ENCODE measurements around the gene TUFM.

The TUFM gene

DNA sequence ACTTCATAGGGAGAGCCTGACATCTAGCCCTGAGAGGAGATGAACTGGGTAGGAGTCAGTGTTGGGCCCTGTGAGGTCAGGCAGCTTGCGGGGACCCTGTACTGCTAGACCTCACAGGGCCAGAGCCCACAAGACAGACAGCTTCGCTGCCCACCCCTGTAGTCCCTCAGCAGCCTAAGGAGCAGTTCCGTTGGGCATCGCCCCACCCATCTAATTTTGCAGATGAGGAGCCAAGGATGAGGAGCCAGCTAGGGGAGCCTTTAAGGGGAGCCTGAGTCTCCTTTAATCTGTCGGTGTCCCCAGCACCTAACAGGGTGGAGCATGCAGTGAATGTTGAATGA, 755 bp upstream of the TUFM start:
- FAIRE-seq (no peak), DNase-seq (ENCODE audit: insufficient read length) (no peak)
- TF ChIP-seq POLR2AphosphoS5 (IDR thresholded peaks at IDR 0.05; ENCODE audit: low read depth, low read length) = no peak
- TF ChIP-seq TAF1 (IDR thresholded peaks at IDR 0.05; ENCODE audit: borderline replicate concordance, low read depth, low read length) = no peak
- TF ChIP-seq POLR2A (IDR thresholded peaks at IDR 0.05; ENCODE audit: low read depth, low read length) = no peak

GRCh38 chr16:28845761-28846079, 428 bp downstream of the TUFM start:
- TF ChIP-seq POLR2A (IDR thresholded peaks at IDR 0.05; ENCODE audit: low read depth, low read length) (no peak), POLR2AphosphoS5 (IDR thresholded peaks at IDR 0.05; ENCODE audit: low read depth, low read length) (no peak), TAF1 (IDR thresholded peaks at IDR 0.05; ENCODE audit: borderline replicate concordance, low read depth, low read length) (no peak)
- peak; percentile 17 for FAIRE-seq
- no peak for DNase-seq (ENCODE audit: insufficient read length)

DNA sequence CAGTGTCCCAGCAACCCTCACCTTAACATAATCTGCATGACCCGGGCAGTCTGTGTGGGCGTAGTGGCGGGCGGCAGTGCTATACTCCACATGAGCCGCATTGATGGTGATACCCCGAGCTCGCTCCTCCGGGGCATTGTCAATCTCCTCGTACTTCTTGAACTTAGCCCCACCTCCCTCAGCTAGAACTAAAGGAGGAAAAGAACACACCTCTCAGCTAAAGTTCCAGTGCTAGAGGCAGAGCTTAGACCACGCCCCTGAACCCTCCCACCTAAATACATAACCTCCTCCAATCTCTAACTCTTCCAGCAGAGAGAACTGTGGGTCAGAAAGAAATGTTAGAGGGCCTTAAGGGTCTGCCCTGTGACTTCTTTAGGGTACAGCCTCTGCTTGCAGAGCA, 855 bp downstream of the TUFM start:
- DNase-seq (ENCODE audit: insufficient read length) = no peak
- no peak for TF ChIP-seq POLR2A (IDR thresholded peaks at IDR 0.05; ENCODE audit: low read depth, low read length)
- TF ChIP-seq TAF1 (IDR thresholded peaks at IDR 0.05; ENCODE audit: borderline replicate concordance, low read depth, low read length) = no peak
- no peak for TF ChIP-seq POLR2AphosphoS5 (IDR thresholded peaks at IDR 0.05; ENCODE audit: low read depth, low read length)
- FAIRE-seq = peak; percentile 21

GRCh38 chr16:28844226-28844885, 1.8 kb downstream of the TUFM start:
- DNase-seq (ENCODE audit: insufficient read length) = no peak
- FAIRE-seq = no peak
- TF ChIP-seq TAF1 (IDR thresholded peaks at IDR 0.05; ENCODE audit: borderline replicate concordance, low read depth, low read length) (no peak), POLR2AphosphoS5 (IDR thresholded peaks at IDR 0.05; ENCODE audit: low read depth, low read length) (no peak), POLR2A (IDR thresholded peaks at IDR 0.05; ENCODE audit: low read depth, low read length) (no peak)

- DNase-seq (ENCODE audit: insufficient read length) = no peak
- FAIRE-seq = no peak
- TF ChIP-seq POLR2A (IDR thresholded peaks at IDR 0.05; ENCODE audit: low read depth, low read length) = no peak
- no peak for TF ChIP-seq TAF1 (IDR thresholded peaks at IDR 0.05; ENCODE audit: borderline replicate concordance, low read depth, low read length)
- no peak for TF ChIP-seq POLR2AphosphoS5 (IDR thresholded peaks at IDR 0.05; ENCODE audit: low read depth, low read length)
Measured at GRCh38 chr16:28843766-28844165, 2.4 kb downstream of the TUFM start.

GRCh38 chr16:28842696-28843095, 3.5 kb downstream of the TUFM start:
- DNase-seq (ENCODE audit: insufficient read length) (no peak), FAIRE-seq (no peak)

GRCh38 chr16:28839899-28840298, 6.2 kb downstream of the TUFM start:
- TF ChIP-seq POLR2AphosphoS5 (IDR thresholded peaks at IDR 0.05; ENCODE audit: low read depth, low read length) = no peak
- TF ChIP-seq POLR2A (IDR thresholded peaks at IDR 0.05; ENCODE audit: low read depth, low read length) = no peak
- no peak for TF ChIP-seq TAF1 (IDR thresholded peaks at IDR 0.05; ENCODE audit: borderline replicate concordance, low read depth, low read length)
- no peak for DNase-seq (ENCODE audit: insufficient read length)
- no peak for FAIRE-seq

More at GRCh38 chr16:28842696-28843095, 3.5 kb downstream of the TUFM start:
- TF ChIP-seq POLR2AphosphoS5 (IDR thresholded peaks at IDR 0.05; ENCODE audit: low read depth, low read length) (no peak), TAF1 (IDR thresholded peaks at IDR 0.05; ENCODE audit: borderline replicate concordance, low read depth, low read length) (no peak), POLR2A (IDR thresholded peaks at IDR 0.05; ENCODE audit: low read depth, low read length) (no peak; the same call in 1 of the 2 replicates)

- no peak for TF ChIP-seq POLR2A (IDR thresholded peaks at IDR 0.05; ENCODE audit: low read depth, low read length)
- no peak; the same call in 1 of the 2 replicates for TF ChIP-seq POLR2AphosphoS5 (IDR thresholded peaks at IDR 0.05; ENCODE audit: low read depth, low read length)
- TF ChIP-seq TAF1 (IDR thresholded peaks at IDR 0.05; ENCODE audit: borderline replicate concordance, low read depth, low read length) = no peak
- FAIRE-seq (no peak), DNase-seq (ENCODE audit: insufficient read length) (no peak)
Measured at GRCh38 chr16:28839004-28839639, 7.0 kb downstream of the TUFM start.

DNA sequence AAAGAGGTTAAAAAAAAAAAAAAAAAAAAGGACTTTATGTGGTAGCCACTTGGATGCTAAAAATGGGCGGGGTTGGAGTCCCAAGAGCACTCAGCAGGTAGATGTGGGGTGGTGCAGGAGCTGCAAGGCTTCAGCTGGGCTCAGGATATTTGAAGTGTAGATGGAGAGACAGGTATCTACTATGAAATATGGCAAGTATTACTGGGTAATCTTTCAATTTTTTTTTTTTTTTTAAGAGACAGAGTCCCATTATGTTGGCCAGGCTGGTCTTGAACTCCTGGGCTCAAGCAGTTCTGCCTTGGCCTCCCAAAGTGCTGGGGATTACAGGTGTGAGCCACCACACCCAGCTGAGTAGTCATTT, 7.6 kb downstream of the TUFM start:
- TF ChIP-seq TAF1 (IDR thresholded peaks at IDR 0.05; ENCODE audit: borderline replicate concordance, low read depth, low read length) = no peak
- TF ChIP-seq POLR2A (IDR thresholded peaks at IDR 0.05; ENCODE audit: low read depth, low read length) = no peak
- TF ChIP-seq POLR2AphosphoS5 (IDR thresholded peaks at IDR 0.05; ENCODE audit: low read depth, low read length) = peak; percentile 1; the same call in 1 of the 2 replicates
- FAIRE-seq = no peak
- DNase-seq (ENCODE audit: insufficient read length) = no peak

GRCh38 chr16:28837672-28838557, 8.2 kb downstream of the TUFM start:
- FAIRE-seq = no peak
- no peak for DNase-seq (ENCODE audit: insufficient read length)
- TF ChIP-seq POLR2AphosphoS5 (IDR thresholded peaks at IDR 0.05; ENCODE audit: low read depth, low read length) (peak; percentile 42), TAF1 (IDR thresholded peaks at IDR 0.05; ENCODE audit: borderline replicate concordance, low read depth, low read length) (no peak), POLR2A (IDR thresholded peaks at IDR 0.05; ENCODE audit: low read depth, low read length) (peak; percentile 58)

- FAIRE-seq = no peak
Measured at GRCh38 chr16:28836761-28837064, 9.4 kb downstream of the TUFM start.

More at GRCh38 chr16:28836761-28837064, 9.4 kb downstream of the TUFM start:
- DNase-seq (ENCODE audit: insufficient read length) = no peak
- no peak for TF ChIP-seq POLR2A (IDR thresholded peaks at IDR 0.05; ENCODE audit: low read depth, low read length)
- TF ChIP-seq POLR2AphosphoS5 (IDR thresholded peaks at IDR 0.05; ENCODE audit: low read depth, low read length) = no peak
- TF ChIP-seq TAF1 (IDR thresholded peaks at IDR 0.05; ENCODE audit: borderline replicate concordance, low read depth, low read length) = no peak

All from GM12892 (cell line).